Suprapubic skin (tissue), 4 donors: ENCODE measurements around the gene APIP. TPM values are rescaled to one million over a fixed set of nuclear protein-coding genes. Genes with fewer than 3 reads are reported as not detected.

Source experiments
- DNase-seq, 2 donors: peaks; one replicate each; pipeline ENCODE4 v3.0.0-alpha.2; 2019; ENCODE audit warnings: low spot score in 2 of 2
- H3K27ac ChIP-seq: fragments of 200-600 bp; sonication (generic); one replicate; pipeline ENCODE4 v1.5.1; 2019
- H3K27me3 ChIP-seq: fragments of 200-600 bp; sonication (generic); one replicate; pipeline ENCODE4 v1.5.1; 2019
- H3K36me3 ChIP-seq: fragments of 200-600 bp; sonication (generic); one replicate; pipeline ENCODE4 v1.5.1; 2019
- H3K4me1 ChIP-seq: fragments of 200-600 bp; sonication (generic); one replicate; pipeline ENCODE4 v1.5.1; 2019
- H3K4me3 ChIP-seq: fragments of 200-600 bp; sonication (generic); one replicate; pipeline ENCODE4 v1.5.1; 2019; ENCODE audit warnings: mild to moderate bottlenecking
- H3K9me3 ChIP-seq: fragments of 200-600 bp; sonication (generic); one replicate; pipeline ENCODE4 v1.5.1; 2019
- EP300 ChIP-seq: sonication (generic); formaldehyde crosslinking; IDR thresholded peaks from one replicate; pipeline ENCODE4 v1.6.1; 2017; ENCODE audit warnings: antibody characterized with exemption
- POLR2A ChIP-seq, 2 donors: fragments of 450-650 bp; IDR thresholded peaks; one replicate each; pipeline ENCODE4 v1.6.1; 2017; ENCODE audit warnings: antibody characterized with exemption in 2 of 2, mild to moderate bottlenecking in 2 of 2, moderate library complexity in 2 of 2
- POLR2AphosphoS5 ChIP-seq, 3 donors: sonication (generic); formaldehyde crosslinking; IDR thresholded peaks; one replicate each; pipeline ENCODE4 v1.6.1; 2017; ENCODE audit warnings: antibody characterized with exemption in 3 of 3
- WGBS: methylation state at CpG from one replicate; pipeline ENCODE4 v1.1.5; 2018; 5-methylcytosine and 5-hydroxymethylcytosine counted together
- total RNA-seq, 4 donors: library from RNA; depleted of rRNA; stranded (reverse); fragments of >200 nt; gene quantifications; one replicate each; pipeline ENCODE4 v1.1.0, GENCODE V29; 2016
- TF ChIP-seq, protein P1 (sequence below), 2 donors: fragments of 200-600 bp in 1 of 2; fragments of 450-650 bp in 1 of 2; sonication (generic) in 1 of 2; IDR thresholded peaks; one replicate each; pipeline ENCODE4 v1.5.1; 2016 to 2019; ENCODE audit warnings: antibody characterized with exemption in 2 of 2, mild to moderate bottlenecking in 1 of 2, moderate library complexity in 1 of 2

The APIP gene
- total RNA-seq, 4 donors from 2014 or later: 12.3 to 21.5 (median 19.4) TPM

DNA sequence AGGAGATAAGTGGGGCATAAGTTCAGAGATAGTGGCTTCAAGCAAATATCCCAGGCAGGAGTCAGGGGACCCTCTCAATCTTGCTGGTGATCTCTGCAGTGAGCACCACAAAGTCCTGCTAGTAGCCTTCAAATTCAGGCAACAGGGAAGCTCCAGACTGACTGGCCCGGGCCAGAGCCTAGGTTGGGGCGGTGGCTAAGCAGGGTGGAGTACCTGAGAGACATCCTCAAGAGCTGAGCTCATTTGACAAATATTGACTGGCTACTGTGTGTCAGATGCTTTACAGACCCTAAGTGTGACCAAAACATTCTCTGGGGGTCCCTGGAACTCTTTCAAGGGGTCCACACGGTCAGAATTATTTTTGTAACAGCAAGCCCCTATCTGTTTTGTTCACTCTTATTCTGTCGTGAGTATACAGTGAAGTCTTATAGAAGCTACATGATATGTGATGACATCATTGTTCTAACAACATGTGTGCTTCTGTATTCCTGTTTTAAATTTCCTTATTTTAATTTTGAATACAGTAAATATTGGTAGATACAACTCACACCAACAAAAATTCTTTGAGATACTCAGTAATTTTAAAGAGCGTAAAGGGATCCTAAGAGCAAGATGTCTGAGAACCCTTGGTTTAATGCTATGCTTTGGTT is 71.6 kb downstream of the APIP start:
- TF ChIP-seq POLR2A (IDR thresholded peaks at IDR 0.05): no peak
- TF ChIP-seq EP300: no peak
- TF ChIP-seq, protein P1, sequence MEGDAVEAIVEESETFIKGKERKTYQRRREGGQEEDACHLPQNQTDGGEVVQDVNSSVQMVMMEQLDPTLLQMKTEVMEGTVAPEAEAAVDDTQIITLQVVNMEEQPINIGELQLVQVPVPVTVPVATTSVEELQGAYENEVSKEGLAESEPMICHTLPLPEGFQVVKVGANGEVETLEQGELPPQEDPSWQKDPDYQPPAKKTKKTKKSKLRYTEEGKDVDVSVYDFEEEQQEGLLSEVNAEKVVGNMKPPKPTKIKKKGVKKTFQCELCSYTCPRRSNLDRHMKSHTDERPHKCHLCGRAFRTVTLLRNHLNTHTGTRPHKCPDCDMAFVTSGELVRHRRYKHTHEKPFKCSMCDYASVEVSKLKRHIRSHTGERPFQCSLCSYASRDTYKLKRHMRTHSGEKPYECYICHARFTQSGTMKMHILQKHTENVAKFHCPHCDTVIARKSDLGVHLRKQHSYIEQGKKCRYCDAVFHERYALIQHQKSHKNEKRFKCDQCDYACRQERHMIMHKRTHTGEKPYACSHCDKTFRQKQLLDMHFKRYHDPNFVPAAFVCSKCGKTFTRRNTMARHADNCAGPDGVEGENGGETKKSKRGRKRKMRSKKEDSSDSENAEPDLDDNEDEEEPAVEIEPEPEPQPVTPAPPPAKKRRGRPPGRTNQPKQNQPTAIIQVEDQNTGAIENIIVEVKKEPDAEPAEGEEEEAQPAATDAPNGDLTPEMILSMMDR (IDR thresholded peaks at IDR 0.05): no peak
- no peak for TF ChIP-seq POLR2AphosphoS5 (IDR thresholded peaks at IDR 0.05)
- WGBS: 88% methylated on average over 5 of the region's 5 CpGs

GRCh38 chr11:34843271-34843670 is 72.9 kb downstream of the APIP start:
- TF ChIP-seq, protein P1 (IDR thresholded peaks at IDR 0.05): no peak
- TF ChIP-seq POLR2A (IDR thresholded peaks at IDR 0.05) (no peak), POLR2AphosphoS5 (IDR thresholded peaks at IDR 0.05) (no peak), EP300 (no peak)
- no peak for DNase-seq
- peaks cover 8% of the 10 kb centered on the region for H3K4me1 ChIP-seq

More for the DNA sequence above, 71.6 kb downstream of the APIP start:
- Histone ChIP-seq H3K36me3 (no peaks in the 10 kb centered on the region), H3K9me3 (no peaks in the 10 kb centered on the region), H3K27ac (no peak overlapping the region), H3K4me3 (no peak overlapping the region), H3K27me3 (no peaks in the 10 kb centered on the region), H3K4me1 (peaks cover 3% of the 10 kb centered on the region)
- no peak for DNase-seq

DNA sequence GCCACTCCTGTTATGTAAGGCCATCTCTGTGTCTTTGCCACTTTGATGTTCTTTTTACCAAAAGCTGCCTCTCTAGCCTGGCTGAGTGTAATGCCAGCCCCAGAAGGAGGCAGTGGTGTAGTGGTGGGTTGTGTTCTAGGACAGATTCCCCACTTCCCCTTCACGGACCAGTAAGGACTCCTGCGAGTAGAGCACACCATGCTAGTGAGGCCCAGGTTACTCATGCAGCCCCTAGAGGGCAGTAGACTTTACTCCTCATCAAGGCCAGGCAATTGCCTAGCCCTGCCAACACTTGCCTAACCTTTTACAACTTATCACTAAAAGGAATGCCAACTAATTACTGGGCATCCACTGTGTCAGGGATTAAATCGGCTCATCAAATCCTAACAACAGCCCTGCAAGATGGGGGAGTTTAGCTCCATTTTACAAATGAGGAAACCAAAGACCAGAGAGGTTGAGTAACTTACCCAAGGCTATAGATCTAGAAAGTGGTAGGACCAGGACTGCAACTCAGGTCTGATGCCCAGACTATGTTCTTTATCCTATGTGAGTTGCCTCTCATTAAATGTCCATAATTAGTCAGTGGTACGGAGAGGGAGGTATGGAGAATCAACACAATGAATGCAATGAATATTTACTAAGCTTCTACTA is 75.3 kb downstream of the APIP start:
- DNase-seq: no peak
- Histone ChIP-seq H3K4me1 (peaks cover 30% of the 10 kb centered on the region), H3K4me3 (no peak overlapping the region), H3K27me3 (no peaks in the 10 kb centered on the region), H3K9me3 (no peaks in the 10 kb centered on the region), H3K27ac (no peak overlapping the region), H3K36me3 (no peaks in the 10 kb centered on the region)
- 82% methylated on average over 3 of the region's 4 CpGs for WGBS
- TF ChIP-seq, protein P1 (IDR thresholded peaks at IDR 0.05): peak in 1 of 2 donors; percentile 41
- TF ChIP-seq POLR2AphosphoS5 (IDR thresholded peaks at IDR 0.05) (no peak), EP300 (no peak), POLR2A (IDR thresholded peaks at IDR 0.05) (no peak)

More at GRCh38 chr11:34843271-34843670, 72.9 kb downstream of the APIP start:
- no peak overlapping the region for H3K27ac ChIP-seq
- no peaks in the 10 kb centered on the region for H3K9me3 ChIP-seq
- H3K27me3 ChIP-seq: no peaks in the 10 kb centered on the region
- no peaks in the 10 kb centered on the region for H3K36me3 ChIP-seq
- no peak overlapping the region for H3K4me3 ChIP-seq

DNA sequence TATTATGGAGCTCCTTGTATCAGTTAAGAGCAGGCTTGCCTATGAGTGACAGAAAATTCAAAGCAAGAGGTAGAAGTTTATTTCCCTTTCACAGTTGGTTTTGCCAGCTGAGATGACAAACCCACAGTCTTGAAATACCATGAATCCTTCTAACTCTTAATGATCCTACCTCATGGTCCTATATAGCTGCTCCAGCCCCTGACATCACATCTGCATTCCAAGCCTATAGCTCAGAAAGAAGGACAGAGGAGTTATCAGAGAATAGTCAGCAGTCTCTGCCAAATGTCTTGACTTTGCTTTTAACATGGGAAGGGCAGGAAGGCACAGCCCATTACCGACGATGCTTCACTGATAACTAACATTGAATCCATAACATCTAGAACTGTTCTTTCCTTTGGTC is 76.2 kb downstream of the APIP start:
- 100% methylated on average over 2 of the region's 2 CpGs for WGBS
- no peaks in the 10 kb centered on the region for H3K27me3 ChIP-seq
- no peak overlapping the region for H3K27ac ChIP-seq
- no peaks in the 10 kb centered on the region for H3K36me3 ChIP-seq
- H3K9me3 ChIP-seq: no peaks in the 10 kb centered on the region
- H3K4me1 ChIP-seq: peaks cover 30% of the 10 kb centered on the region
- no peak overlapping the region for H3K4me3 ChIP-seq
- DNase-seq: no peak
- TF ChIP-seq, protein P1 (IDR thresholded peaks at IDR 0.05): no peak
- TF ChIP-seq EP300: no peak
- TF ChIP-seq POLR2A (IDR thresholded peaks at IDR 0.05): no peak

GRCh38 chr11:34836958-34837856 is 79.0 kb downstream of the APIP start:
- no peaks in the 10 kb centered on the region for H3K36me3 ChIP-seq
- WGBS: 46% methylated on average over 4 of the region's 4 CpGs
- H3K4me3 ChIP-seq: no peak overlapping the region
- TF ChIP-seq EP300 (no peak), POLR2A (IDR thresholded peaks at IDR 0.05) (no peak), POLR2AphosphoS5 (IDR thresholded peaks at IDR 0.05) (no peak)
- TF ChIP-seq, protein P1 (IDR thresholded peaks at IDR 0.05): no peak
- H3K27me3 ChIP-seq: no peaks in the 10 kb centered on the region
- H3K4me1 ChIP-seq: peaks cover 30% of the 10 kb centered on the region
- no peaks in the 10 kb centered on the region for H3K9me3 ChIP-seq
- peak overlapping the region; percentile 69 for H3K27ac ChIP-seq
- no peak for DNase-seq
